A549 (cell line): ENCODE measurements around the gene SOX10. TPM values are rescaled to one million over a fixed set of nuclear protein-coding genes. Genes with fewer than 3 reads are reported as not detected.

ENCODE experiments used
- ATAC-seq, 2 experiments: fragments of 200-7000 bp in 1 of 2; fragments of >200 bp in 1 of 2; cut with Nextera tagmentation in 1 of 2; cut with Tn5 transposase in 1 of 2; 3 replicates each; pipeline versions ENCODE4 v1.8.0 to v1.9.1; 2018 to 2020; ENCODE audit warnings: mild to moderate bottlenecking in 1 of 2, moderate library complexity in 1 of 2
- CTCF ChIA-PET: fragments of 300-600 bp; sonication (Branson Sonifier 250); formaldehyde crosslinking; extraction: SDS; loops from one replicate; lab custom pipeline; 2021; ENCODE audit warnings: antibody characterized with exemption, inconsistent platforms; lab: Yijun Ruan, JAX
- POLR2A ChIA-PET: fragments of 350-600 bp; formaldehyde crosslinking; extraction: SDS; loops from one replicate; lab custom pipeline; 2021; ENCODE audit warnings: antibody characterized with exemption, inconsistent platforms; lab: Yijun Ruan, JAX
- DNase-seq, 2 experiments: peaks; one replicate each; pipeline versions ENCODE4 v3.0.0 to v3.0.0-alpha.2; 2011 to 2016; ENCODE audit warnings: low read depth in 1 of 2, low spot score in 1 of 2
- FAIRE-seq: peaks from 2 replicates; lab custom pipeline; 2011; peaks lifted over from hg19 to GRCh38; lab: Jason Lieb, UNC
- H3K27ac ChIP-seq, 2 experiments: fragments of >200 bp; sonication (Bioruptor Twin); formaldehyde crosslinking; 3 replicates each; pipeline ENCODE4 v1.5.1; 2016 to 2017
- H3K4me1 ChIP-seq: fragments of >200 bp; sonication (Bioruptor Twin); formaldehyde crosslinking; 3 replicates; pipeline ENCODE4 v1.6.1; 2016
- H3K4me2 ChIP-seq: fragments of >200 bp; sonication (Bioruptor Twin); formaldehyde crosslinking; 3 replicates; pipeline ENCODE4 v1.6.1; 2016
- H3K4me3 ChIP-seq: fragments of >200 bp; sonication (Bioruptor Twin); formaldehyde crosslinking; 3 replicates; pipeline ENCODE4 v1.5.1; 2016
- H3K9me3 ChIP-seq: fragments of >200 bp; sonication (Bioruptor Twin); formaldehyde crosslinking; 3 replicates; pipeline ENCODE4 v1.6.1; 2016
- BHLHE40 ChIP-seq: IDR thresholded peaks from 2 replicates; pipeline ENCODE4 v1.6.1; 2012; ENCODE audit warnings: low read depth, low read length, inconsistent platforms
- CHD2 ChIP-seq: fragments of 150-350 bp; IDR thresholded peaks from 2 replicates; pipeline ENCODE4 v1.6.1; 2014; ENCODE audit warnings: low read length; ENCODE audit not compliant: partially characterized antibody
- CHD4 ChIP-seq: fragments of 200-600 bp; sonication (generic); IDR thresholded peaks from 2 replicates; pipeline ENCODE4 v1.6.1; 2016; ENCODE audit warnings: antibody characterized with exemption, mild to moderate bottlenecking, borderline replicate concordance
- HOXA7 ChIP-seq: fragments of 250-450 bp; sonication (Bioruptor Pico); IDR thresholded peaks from 2 replicates; pipeline ENCODE4 v1.5.0; 2020; ENCODE audit warnings: mild to moderate bottlenecking, moderate library complexity
- HOXB13 ChIP-seq: fragments of 250-450 bp; sonication (Bioruptor Pico); IDR thresholded peaks from 2 replicates; pipeline ENCODE4 v1.5.0; 2020; ENCODE audit warnings: low read depth, mild to moderate bottlenecking, moderate library complexity
- HOXB5 ChIP-seq: fragments of 250-450 bp; sonication (Bioruptor Pico); IDR thresholded peaks from 2 replicates; pipeline ENCODE4 v1.5.0; 2020; ENCODE audit warnings: mild to moderate bottlenecking, moderate library complexity
- POLR2A ChIP-seq: IDR thresholded peaks from 2 replicates; pipeline ENCODE4 v1.6.1; 2012; ENCODE audit warnings: mild to moderate bottlenecking, low read length
- RARB ChIP-seq: fragments of 250-450 bp; sonication (Bioruptor Pico); IDR thresholded peaks from 2 replicates; pipeline ENCODE4 v1.8.0; 2021; ENCODE audit warnings: mild to moderate bottlenecking, moderate library complexity
- RNF2 ChIP-seq: fragments of 200-600 bp; sonication (generic); IDR thresholded peaks from 2 replicates; pipeline ENCODE4 v1.6.1; 2016; ENCODE audit warnings: low read depth, mild to moderate bottlenecking, antibody characterized with exemption, moderate library complexity, borderline replicate concordance
- SREBF2 ChIP-seq: fragments of 450-650 bp; IDR thresholded peaks from 2 replicates; pipeline ENCODE4 v1.6.1; 2014; ENCODE audit warnings: mild to moderate bottlenecking, moderate library complexity
- TFCP2L1 ChIP-seq: fragments of 250-450 bp; sonication (Bioruptor Pico); IDR thresholded peaks from 2 replicates; pipeline ENCODE4 v1.5.0; 2021; ENCODE audit warnings: mild to moderate bottlenecking
- WGBS: methylation state at CpG from one replicate; pipeline ENCODE4 v1.1.6; 2017; ENCODE audit errors: missing lambda C conversion rate; 5-methylcytosine and 5-hydroxymethylcytosine counted together
- polyA plus RNA-seq, 4 experiments: library from polyadenylated mRNA; depleted of rRNA in 3 of 4; stranded (reverse); fragments of >200 nt; fragmentation: RNase III in 1 of 4; extraction: RNeasy Plus Mini Kit Qiagen cat#74134 plus additional on column Dnase treatment in 1 of 4; gene quantifications; 2 replicates in 3 of 4; 3 replicates in 1 of 4; pipeline ENCODE4 v1.2.3, GENCODE V29; 2011 to 2017
- TF ChIP-seq, protein P1 (sequence below): fragments of 450-650 bp; IDR thresholded peaks from 2 replicates; pipeline ENCODE4 v1.6.1; 2014; ENCODE audit warnings: antibody characterized with exemption
- TF ChIP-seq, protein P2 (sequence below): fragments of 250-450 bp; sonication (Bioruptor Pico); IDR thresholded peaks from 2 replicates; pipeline ENCODE4 v1.5.0; 2020; ENCODE audit warnings: low read depth, mild to moderate bottlenecking, moderate library complexity
- TF ChIP-seq, protein P3 (sequence below): fragments of >200 bp; sonication (Bioruptor Twin); formaldehyde crosslinking; IDR thresholded peaks from 2 replicates; pipeline ENCODE4 v1.6.1; 2016
- TF ChIP-seq, protein P4 (sequence below): fragments of >200 bp; sonication (Bioruptor Twin); formaldehyde crosslinking; IDR thresholded peaks from 3 replicates; pipeline ENCODE4 v1.5.1; 2016

The SOX10 gene
- polyA plus RNA-seq, 2 of the 4 experiments (the other 2 are of a cell fraction): not detected

DNA sequence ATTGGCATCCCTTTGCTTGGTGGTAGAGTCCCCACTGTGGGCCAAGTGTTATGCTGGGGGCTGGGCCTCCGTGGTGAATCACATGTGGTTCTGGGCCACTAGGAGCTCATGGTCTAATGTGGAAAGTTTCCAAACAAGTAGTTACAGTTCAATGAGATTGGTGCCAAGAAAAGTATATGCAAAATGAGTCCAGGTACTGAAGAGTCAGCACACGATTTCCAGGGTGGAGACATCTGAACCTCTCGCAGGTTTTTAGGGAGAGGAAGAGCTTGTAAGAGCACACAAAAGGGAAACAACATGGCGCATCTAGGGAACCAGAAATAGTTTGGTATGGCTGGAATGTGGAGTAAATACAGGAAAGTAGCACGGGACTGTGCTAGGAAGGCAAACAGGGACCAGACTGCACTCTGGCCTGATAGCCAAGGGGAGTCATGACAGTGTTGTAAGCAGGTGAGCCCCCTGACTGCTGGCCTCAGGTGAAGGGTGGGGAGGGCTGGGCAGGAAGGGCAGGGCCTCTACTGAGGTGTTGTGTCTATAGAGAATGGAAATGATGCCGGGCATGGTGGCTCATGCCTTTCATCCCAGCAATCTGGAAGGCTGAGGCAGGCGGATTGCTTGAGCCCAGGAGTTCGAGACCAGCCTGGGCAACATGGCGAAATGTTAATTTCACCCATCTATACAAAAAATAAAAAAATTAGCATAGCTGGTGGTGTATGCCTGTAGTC is 18.3 kb downstream of the SOX10 start:
- ATAC-seq (no peak), FAIRE-seq (no peak)
- Histone ChIP-seq H3K4me2 (no peak overlapping the region), H3K27ac (no peak overlapping the region), H3K4me3 (no peak overlapping the region)
- CTCF ChIA-PET: interaction anchor here (0.7 to 6.6 kb wide), 24 partner anchors 9 to 159 kb away, joined by 3 to 65 read pairs (median 4); partner anchors contain the start of genes C22orf23, GCAT, MICALL1 and POLR2F
- TF ChIP-seq HOXA7 (CRISPR knock-in tag) (no peak), CHD2 (no peak), HOXB13 (no peak), SREBF2 (no peak), BHLHE40 (no peak), TFCP2L1 (CRISPR knock-in tag) (no peak), RARB (CRISPR knock-in tag) (no peak)
- TF ChIP-seq, protein P1, sequence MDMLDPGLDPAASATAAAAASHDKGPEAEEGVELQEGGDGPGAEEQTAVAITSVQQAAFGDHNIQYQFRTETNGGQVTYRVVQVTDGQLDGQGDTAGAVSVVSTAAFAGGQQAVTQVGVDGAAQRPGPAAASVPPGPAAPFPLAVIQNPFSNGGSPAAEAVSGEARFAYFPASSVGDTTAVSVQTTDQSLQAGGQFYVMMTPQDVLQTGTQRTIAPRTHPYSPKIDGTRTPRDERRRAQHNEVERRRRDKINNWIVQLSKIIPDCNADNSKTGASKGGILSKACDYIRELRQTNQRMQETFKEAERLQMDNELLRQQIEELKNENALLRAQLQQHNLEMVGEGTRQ: no peak
- TF ChIP-seq, protein P2, sequence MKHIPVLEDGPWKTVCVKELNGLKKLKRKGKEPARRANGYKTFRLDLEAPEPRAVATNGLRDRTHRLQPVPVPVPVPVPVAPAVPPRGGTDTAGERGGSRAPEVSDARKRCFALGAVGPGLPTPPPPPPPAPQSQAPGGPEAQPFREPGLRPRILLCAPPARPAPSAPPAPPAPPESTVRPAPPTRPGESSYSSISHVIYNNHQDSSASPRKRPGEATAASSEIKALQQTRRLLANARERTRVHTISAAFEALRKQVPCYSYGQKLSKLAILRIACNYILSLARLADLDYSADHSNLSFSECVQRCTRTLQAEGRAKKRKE (CRISPR knock-in tag): no peak
- TF ChIP-seq, protein P3, sequence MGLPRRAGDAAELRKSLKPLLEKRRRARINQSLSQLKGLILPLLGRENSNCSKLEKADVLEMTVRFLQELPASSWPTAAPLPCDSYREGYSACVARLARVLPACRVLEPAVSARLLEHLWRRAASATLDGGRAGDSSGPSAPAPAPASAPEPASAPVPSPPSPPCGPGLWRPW: no peak
- TF ChIP-seq, protein P4, sequence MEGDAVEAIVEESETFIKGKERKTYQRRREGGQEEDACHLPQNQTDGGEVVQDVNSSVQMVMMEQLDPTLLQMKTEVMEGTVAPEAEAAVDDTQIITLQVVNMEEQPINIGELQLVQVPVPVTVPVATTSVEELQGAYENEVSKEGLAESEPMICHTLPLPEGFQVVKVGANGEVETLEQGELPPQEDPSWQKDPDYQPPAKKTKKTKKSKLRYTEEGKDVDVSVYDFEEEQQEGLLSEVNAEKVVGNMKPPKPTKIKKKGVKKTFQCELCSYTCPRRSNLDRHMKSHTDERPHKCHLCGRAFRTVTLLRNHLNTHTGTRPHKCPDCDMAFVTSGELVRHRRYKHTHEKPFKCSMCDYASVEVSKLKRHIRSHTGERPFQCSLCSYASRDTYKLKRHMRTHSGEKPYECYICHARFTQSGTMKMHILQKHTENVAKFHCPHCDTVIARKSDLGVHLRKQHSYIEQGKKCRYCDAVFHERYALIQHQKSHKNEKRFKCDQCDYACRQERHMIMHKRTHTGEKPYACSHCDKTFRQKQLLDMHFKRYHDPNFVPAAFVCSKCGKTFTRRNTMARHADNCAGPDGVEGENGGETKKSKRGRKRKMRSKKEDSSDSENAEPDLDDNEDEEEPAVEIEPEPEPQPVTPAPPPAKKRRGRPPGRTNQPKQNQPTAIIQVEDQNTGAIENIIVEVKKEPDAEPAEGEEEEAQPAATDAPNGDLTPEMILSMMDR: no peak
- TF ChIP-seq, all 56 proteins: peak for 0
- DNase-seq: no peak
- WGBS: 78% methylated on average over 9 of the region's 9 CpGs
- Histone ChIP-seq H3K4me1 (no peaks in the 10 kb centered on the region), H3K9me3 (no peaks in the 10 kb centered on the region)
- POLR2A ChIA-PET: no interaction called here

DNA sequence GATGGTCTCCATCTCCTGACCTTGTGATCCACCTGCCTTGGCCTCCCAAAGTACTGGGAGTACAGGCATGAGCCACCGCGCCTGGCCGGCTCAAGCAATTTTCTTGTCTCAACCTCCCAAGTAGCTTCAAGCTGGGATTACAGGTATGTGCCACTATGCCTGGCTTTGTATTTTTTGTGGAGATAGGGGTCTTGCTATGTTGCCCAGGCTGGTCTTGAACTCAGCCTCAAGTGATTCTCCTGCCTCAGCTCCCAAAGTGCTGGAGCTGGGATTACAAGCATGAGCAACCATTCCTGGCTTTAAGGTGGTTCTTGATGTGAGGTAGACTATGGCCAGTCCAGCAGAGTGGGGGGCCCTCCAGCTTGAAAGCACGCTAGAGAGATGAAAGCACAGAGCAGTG is 23.3 kb downstream of the SOX10 start:
- POLR2A ChIA-PET: no interaction called here
- Histone ChIP-seq H3K9me3 (no peaks in the 10 kb centered on the region), H3K4me2 (no peak overlapping the region), H3K4me3 (no peak overlapping the region), H3K27ac (no peak overlapping the region), H3K4me1 (no peaks in the 10 kb centered on the region)
- no peak for DNase-seq
- TF ChIP-seq HOXB5 (CRISPR knock-in tag) (no peak), CHD4 (no peak)
- 98% methylated on average over 4 of the region's 4 CpGs for WGBS
- ATAC-seq: no peak
- FAIRE-seq: no peak
- CTCF ChIA-PET: no interaction called here

DNA sequence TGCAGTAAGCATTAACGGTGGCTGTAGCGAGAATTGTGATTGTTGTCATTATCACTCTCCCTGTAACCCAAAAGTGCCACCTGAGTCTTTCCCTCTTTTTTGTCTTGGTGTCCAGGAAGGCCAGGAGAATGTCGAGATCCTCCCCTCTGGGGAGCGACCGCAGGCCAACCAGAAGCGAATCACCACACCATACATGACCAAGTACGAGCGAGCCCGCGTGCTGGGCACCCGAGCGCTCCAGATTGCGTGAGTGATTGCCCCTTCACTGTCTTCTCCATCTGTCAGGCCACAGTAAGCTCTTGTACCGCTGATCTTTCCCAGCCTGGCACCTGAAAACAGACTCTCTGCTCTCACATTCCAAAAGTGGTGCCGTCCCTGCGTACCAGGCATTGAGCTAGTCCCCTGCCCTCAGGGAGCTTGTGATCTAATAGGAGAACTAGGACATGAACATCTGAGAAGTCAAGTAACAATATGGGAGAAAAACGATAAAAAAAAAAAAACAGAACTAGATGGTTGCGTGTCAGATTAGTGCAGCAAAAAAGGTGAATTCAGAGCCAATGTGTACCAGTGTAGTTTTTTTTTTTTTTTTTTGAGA is 25.0 kb downstream of the SOX10 start:
- WGBS: 93% methylated on average over 18 of the region's 18 CpGs
- Histone ChIP-seq H3K27ac (no peak overlapping the region), H3K4me1 (peaks cover 7% of the 10 kb centered on the region; the same call in 2 of the 3 replicates), H3K9me3 (no peaks in the 10 kb centered on the region), H3K4me2 (no peak overlapping the region), H3K4me3 (no peak overlapping the region)
- DNase-seq (no peak), FAIRE-seq (no peak), ATAC-seq (no peak)
- CTCF ChIA-PET: interaction anchor here (0.8 kb wide), 1 partner anchor 18 kb away, joined by 3 read pairs; no protein-coding TSS in a partner anchor
- POLR2A ChIA-PET: no interaction called here
- no peak for TF ChIP-seq POLR2A
- no peak for TF ChIP-seq RNF2
- TF ChIP-seq SREBF2: no peak
- no peak for TF ChIP-seq HOXB13
- no peak for TF ChIP-seq HOXB5 (CRISPR knock-in tag)
